Stimulated activated CD8-positive, alpha-beta memory T cell treated with anti-CD3 and anti-CD28 coated beads, Interleukin-4, amount 100 ng/mL, for 1 hour (primary cell): ENCODE data around the gene BICD1.
A peak's percentile ranks its signal among the peaks of the same experiment; 100 is the strongest.

Source experiments
- DNase-seq, 2 donors: peaks; one replicate each; pipeline ENCODE4 v3.0.0-alpha.2; 2020; ENCODE audit warnings: low read depth in 2 of 2, low spot score in 1 of 2

BICD1 gene

DNA sequence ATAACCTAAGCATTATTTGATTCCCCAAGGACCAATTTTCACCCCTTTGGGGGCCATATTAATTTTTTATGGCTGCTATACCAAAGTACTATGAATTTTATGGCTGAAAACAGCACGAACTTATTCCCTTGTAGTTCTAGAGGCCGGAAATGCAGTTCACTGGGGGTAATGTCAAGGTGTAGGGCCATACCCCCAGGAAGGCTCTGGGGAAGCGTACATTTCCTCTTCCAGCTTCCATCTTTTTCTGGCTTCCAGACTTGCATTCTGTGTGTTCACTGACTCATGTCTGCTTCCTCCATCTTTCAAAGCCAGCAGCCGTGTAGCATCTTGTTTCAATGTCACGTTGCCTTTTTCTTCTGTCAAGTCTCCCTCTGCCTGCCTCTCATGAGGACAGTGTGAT is 133.5 kb downstream of the BICD1 start:
- DNase-seq, result no peak

DNA sequence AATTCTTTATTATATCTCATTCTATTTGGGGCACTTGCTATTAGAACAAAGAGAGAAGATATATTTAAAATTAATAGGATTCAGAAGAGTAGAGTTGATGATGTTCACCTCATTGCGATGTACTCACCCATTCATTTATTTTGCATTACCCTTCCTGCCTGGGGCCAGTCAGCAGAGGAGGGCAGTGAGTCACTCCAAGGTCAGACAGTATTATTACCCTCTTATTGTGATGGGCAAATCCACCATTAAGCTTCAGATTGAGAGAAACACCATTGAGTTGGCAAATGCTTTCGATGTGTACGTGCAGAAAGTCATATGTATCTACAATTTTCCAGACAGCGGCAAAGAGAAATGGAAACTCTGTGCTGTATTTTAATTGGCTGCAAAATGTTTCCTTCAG is 134.2 kb downstream of the BICD1 start:
- DNase-seq, result no peak

DNA sequence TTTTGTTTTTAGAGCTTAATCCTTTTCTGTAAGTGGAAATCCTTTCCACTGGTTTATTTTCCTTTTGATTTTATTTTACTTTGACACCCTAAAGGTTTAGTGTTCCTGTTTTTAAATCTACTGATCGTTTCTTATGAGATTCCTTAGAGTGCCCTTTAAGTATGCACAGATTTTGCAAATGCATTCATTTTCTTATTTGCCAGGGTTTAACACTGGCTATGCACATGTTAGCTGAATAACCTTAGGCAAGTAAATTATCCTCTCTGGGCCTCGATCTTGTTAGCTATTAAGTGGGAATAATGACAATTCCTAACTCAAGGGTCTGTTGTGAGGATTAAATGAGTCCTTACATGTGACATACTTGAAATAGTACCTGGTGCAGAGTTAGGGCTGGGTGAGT is 136.0 kb downstream of the BICD1 start:
- DNase-seq, result no peak

DNA sequence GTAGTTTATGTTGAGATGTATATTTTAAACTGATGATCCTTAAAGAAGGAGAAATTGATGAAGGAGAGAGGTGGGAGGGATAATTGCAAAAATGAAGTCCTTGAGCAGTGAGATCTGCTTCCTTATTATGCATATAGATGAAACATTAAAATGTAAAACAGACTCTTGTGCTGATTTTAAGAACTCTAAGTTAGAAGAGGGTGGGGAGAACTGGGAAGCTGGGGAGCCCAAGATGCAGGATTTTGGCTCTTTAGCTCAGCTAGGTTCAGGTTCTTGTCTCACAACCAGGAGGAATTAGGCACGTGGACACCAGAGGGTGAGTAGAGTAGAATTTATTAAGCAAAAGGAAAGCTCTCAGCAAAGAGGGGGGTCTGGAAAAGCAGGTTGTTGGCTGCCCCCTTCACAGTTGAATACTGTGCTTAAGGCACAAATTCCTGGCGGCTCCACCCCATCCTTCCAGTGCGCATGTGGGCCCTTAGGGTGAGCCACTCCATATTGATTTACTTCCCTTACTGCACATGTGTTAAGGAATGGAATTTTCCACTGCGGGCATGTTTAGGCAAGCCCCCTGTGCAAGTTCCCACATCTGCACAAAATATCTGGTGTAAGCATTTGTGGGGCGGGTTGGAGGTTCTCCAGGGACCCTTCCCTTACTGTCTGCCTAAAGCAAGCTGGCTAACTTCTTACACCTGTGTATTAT is 141.9 kb downstream of the BICD1 start:
- DNase-seq, result no peak

DNA sequence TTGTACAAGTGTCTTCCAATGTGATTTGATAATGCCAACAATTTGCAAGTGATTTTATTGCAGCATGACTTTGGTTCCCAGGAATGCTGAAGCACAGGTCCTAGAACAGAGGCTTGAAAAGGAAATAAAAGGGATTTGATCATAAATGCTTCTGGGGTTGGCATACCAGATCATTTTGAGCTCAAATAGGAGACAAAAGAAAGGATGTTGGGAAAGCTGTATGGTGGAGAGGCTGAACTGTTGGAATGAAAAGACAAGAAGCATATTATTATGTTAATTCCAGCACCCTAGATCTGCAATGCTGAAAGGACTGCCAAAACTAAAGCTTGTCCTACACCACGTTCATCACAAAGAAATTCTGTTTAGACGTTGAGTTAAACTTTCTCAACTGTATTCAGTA is 143.1 kb downstream of the BICD1 start:
- DNase-seq, result no peak

DNA sequence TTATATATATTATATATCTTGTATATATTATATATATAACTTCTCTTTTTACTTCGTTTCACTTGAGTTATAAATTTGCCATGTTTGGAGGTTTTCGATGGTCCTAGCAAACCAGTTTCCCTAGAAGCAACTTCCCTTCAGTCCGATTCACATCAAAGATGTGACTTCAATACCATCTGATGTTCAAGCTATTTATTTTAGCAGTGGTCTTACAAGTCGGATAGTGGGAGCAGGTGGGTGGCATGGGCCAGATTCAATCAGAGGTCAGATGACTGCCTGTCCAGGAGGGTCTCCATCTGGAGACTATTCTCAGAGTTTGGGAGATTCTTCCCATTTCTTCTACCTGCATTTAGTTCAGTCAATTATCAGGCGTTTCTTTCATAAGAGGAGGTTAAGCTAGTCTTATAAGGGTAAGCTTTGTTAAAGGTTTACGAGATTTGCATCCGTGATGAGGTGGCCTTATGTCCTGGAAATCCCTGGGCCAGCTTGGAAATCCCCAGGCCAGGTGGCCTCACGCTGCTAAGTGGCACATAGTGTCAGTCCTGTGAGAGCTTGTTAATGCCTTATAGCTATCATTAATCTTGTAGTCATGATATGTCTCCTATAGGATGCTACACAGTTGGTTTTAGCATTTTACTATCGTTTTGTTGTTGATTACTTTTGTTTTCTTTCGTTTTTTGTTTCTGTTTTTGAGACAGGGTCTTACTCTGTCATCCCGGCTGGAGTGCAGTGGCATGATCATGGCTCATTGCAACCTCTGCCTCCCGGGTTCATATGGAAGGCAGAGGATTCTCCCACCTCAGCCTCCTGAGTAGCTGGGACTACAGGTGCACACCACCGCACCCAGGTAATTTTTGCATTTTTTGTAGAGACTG is 145.8 kb downstream of the BICD1 start:
- no peak for DNase-seq

DNA sequence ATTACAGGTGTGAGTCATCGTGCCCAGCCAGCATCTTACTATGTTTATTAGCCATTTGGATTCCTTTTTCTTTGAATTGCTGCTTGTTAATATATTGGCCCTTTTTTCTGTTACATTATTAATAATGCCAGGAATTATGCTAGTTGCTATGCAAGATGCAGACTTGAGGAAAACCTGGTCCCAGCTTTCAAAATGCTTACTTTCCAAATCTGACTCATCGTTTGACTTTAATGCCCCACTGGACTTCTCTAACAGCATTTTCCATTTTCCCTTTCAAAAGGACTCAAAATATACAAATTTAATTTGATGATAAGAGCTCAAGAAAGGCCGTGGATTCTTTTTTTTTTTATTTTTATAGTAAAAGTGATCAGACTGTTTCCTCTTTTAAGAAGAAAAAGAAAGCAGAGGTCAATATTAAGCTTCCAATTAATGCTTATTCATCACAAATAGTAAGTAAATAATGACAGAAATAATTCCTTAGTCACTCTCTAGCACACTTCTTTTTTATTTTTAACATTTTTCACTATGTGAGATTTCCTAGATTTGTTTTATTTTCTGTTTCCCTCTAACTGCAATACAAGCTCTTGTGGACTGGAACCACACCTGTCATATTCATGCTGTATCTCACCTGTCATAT is 146.6 kb downstream of the BICD1 start:
- DNase-seq, result no peak

DNA sequence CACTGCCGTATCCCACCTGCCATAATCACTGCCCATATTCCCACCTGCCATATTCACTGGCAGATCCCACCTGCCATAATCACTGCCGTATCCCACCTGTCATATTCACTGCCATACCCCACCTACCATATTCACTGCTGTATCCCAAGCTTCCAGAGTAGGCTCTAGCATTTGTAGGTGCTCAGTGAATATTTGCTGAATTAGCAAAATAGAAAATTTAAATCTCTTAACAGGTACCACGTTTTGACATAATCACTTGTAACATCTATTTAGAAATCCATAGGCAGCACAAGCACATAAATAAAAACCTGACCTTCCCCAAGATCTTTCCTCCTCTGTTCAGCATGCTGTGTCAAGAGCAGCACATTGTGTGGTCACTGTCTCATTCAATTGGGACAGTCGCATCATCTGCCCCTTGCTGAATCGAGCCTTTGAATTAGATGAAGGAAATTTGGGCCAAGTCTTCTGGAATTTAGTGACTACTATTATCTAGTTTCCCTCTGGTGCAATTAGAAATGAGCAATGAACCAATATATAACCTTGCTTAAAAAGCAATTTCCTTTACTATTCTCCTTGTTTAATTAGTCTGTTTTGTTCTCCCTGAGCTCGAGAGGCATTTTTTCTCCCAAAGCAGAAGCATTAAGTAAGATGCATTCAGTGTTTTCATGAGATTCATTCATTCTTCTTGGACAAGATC is 147.8 kb downstream of the BICD1 start:
- DNase-seq, result no peak

DNA sequence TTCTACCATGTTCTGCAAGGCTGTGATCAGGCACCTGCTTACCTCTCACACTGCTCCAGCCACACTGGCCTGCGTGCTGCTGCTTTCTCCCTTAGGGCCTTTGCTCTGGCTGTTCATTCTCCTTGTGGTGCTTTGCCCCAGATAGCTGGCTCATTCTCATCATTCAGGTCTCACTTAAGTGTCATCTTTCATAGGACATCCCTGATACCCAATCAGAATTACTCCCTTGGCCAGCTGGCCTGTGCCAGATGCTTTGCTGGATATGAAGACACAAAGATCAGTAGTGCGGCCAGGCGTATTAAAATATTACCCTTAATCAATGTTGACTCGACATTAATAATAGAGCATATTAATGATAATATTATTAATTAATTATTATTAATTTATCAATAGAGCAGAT is 148.9 kb downstream of the BICD1 start:
- DNase-seq, result no peak

DNA sequence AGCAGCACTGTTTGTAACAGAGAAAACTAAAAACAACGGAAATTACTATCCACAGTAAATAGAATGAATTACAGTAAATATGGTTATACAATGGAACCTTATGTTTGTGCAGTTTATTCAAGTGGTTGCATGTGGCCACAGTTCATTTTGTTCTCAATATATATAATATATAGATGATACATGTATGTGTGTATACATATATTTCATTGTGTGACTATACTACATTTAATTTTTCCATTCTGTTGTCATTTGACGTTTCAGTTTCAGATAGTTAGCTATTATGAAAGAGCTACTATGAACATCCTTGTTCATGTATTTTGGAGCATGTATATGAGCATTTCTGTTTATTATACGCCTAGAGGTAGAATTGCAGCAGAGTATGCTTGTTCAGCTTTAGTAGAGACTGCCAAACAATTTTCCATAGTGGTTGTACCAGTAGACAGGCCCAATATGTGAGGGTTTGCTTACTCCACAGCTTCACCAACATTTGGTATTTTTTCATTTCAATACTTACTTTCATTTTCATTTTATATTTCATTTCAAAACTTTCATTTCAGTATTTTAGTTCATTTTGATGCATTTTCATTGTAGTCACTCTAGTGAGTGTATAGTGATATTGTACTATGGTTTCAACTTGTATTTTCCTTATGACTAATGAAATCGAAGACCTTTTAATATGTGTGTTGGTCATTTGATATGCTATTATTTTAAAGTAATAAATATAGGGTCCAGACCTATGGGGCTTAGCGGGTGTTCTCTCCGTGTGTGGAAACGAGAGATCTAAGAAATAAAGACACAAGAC is 151.2 kb downstream of the BICD1 start:
- no peak for DNase-seq

DNA sequence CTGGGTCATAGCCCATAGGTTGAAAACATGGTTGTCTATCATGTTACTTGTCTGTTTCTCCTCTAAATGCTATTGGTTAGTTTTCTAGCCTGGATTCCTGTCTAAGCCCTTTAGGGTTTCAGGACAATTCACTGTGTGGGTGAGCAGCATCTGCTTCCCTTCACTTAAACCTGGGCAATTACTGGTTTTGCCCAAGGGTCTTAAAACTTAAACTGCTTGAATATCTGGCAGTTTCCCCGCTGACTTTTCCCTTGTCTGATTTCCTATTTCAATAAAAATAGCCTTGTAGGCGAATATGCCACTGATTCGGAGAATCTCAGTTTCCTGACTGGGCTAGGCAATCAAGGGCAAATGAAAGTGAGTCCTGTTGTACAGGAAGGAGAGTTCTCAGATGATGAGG is 154.0 kb downstream of the BICD1 start:
- no peak for DNase-seq

DNA sequence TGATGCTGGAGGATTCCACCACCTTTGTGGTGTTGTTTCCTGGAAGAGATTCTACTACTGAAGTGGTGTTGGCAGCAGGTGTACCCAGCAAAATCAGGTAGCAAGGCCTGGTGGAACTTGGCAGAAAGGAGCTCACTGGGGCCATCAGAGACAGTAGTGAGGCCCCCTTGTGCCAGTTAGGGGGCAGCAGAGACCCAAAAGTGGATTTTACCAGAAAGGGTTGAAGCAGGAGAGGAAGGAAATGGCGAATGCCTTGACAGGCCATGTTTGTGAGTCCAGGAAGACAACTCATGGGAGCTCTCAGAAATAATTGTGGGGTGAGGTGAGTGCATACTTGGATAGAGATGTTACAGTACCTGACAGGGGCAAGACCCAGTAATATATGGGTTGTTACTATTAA is 155.0 kb downstream of the BICD1 start:
- DNase-seq, result no peak

DNA sequence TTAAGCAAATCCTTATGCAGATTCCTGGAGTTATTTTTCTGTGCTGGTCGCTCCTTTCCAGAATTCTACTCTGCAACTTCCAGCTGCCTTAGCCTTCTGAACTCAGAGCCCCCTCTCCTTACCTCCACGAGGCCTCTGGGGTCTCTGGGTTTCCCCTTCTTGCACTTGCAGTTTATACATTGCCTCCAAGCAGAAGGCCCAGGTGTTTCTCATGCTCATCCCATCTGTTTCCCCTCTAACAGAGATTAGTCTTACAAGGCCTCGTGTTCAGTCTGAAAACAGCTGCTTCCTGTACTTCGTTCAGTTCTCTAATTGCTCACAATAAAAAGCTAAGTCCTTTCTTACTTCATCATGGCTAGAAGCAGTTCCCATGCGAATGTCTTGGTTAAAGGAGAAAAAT is 158.3 kb downstream of the BICD1 start:
- no peak for DNase-seq

DNA sequence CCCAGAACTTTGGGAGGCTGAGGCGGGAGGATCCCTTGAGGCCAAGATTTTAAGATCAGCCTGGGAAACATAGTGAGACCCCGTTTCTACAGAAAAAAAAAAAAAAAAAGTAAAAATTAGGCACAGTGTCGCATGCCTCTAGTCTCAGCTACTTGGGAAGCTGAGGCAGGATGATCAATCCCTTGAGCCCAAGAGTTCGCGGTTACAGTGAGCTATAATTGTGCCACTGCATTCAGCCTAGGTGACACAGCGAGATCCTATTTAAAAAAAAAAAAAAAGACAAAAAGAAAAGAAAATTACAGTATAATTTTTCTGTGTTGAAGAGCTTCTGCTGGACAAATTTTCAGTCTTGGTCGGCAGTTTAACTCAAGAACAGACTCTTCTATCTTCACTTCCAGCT is 158.8 kb downstream of the BICD1 start:
- no peak for DNase-seq

DNA sequence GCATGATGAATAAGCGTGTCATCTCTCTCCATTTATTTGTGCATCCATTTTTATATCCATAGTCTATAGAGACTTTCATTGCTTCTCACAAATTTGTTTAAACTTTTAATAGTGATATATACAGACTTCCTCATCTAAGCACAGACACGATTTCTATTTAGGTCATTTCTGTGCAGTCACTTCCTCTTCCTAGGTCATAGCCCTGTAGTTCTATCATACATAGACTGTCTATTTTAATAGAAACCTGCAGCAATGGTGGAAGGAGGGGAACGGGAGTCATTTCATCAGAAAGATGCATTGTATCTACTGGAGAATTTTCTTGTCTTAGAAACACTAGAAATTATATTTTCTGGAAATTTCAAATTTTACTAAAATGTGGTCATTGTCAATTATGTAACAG is 159.3 kb downstream of the BICD1 start:
- no peak for DNase-seq

DNA sequence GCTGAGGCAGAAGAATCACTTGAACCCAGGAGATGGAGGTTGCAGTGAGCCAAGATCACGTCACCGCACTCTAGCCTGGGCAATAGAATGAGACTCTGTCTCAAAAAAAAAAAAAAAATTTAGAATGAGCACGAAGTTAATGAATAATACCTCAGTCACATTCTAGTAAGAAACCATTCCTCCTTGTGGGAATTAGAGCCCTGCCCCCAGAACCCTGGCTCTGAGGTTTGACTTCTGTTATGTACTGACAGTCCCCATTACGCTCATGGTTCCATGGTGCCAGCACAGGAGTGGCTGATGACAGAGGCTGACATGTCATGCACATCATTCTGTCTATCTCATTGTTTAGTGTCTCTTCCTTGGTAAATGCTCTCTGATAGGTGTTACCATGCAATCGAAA is 160.1 kb downstream of the BICD1 start:
- no peak for DNase-seq

DNA sequence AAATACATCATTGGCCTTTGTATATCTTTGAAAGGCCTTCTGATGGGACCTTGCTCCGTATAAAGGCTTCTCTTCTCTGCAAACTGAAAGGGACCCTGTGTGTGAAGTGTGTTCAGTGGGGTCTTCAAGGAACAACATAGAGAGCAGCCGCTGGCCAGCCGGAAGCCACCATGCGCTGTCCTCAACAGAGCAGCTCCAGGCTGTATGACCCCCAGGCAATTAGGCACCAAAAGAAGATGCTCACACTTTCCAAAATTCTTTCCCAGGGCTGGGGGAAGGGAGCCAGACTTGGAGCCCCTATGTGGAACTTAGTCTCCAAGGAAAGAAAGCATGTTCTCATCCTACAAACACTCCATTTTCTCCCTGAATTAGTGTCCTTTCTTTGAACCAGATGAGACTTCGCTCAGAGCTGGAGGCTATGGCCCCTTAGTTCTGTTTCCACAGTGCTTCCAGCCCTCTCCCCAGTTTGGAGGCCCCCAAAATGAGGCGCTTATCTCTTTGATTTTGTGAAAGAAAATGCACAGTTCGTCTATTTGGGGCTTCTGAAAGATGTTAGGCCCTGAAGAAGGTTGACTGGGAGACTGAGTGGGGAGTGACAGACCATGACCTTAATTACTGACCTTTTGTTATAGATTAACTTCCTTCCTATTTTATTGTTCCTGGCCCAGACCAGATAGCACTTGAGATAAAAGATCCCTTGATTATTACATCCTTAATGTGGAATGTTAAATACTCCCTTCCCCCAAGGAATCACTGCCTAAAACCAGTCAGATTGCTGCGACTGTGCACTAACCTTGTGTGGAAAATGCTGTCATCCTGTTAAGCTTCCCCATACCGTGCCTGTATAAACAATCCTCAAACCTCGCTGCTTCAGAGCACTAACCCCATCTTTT is 164.4 kb downstream of the BICD1 start:
- DNase-seq, result no peak

DNA sequence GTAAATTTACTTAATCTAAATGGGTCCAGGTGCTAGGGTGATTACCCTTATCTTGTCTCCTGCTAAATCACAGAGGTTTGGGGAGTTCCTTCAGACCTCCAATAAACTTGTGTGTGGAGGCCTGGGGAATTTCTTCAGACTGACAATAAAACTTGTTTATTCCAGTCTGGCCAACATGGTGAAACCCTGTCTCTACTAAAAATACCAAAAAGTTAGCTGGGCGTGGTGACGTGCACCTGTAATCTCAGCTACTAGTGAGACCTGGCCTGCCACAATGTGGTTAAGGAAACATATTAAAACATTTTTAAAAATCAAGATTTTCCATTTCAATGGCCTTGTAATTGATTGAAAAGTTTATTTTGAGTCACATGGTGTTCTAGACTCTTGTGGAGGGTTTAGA is 165.8 kb downstream of the BICD1 start:
- no peak for DNase-seq

DNA sequence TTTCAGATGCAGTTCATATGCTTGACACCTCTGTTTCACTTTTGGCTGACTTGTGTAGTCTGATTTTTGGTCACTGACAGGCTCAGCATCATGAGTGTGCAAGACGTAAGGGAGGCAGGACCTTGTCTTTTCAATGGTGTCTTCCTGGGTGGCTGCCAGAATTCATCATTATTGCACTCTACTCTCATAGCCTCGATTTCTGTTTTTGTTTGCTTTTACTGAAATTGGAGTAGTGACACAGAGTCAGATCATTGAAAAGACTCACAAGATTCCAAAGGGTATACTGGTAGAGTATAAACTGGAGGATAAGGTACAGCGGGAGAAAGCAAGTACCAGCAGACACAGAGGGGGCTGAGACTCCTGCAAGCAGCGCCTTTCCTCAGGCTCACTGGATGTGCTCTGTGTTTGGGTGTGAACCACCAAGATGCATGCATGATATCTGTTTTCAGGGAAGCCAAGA is 166.4 kb downstream of the BICD1 start:
- DNase-seq, result no peak

DNA sequence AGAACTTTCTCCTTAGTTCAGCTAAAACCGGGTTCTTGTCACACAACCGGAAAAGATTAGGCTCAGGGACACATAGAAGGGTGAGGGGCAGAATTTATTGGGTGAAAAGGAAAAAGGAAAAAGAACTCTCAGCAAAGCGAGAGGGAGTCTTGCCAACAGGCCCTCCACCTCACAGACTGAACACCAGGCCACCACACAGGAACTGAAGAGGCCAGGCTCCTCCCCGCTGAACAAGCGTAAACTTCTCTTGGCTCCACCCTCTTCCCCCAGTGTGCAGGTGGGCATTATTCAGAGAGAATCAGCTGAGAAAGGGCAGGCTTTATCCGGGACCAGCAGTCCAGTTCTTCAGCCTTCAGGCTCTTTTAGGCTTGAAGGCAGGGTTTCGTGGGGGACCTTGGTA is 167.1 kb downstream of the BICD1 start:
- DNase-seq, result peak in 1 of 2 donors; percentile 27
